HEK293 (cell line): Measurements from ENCODE around the gene PLEKHM1.

Source experiments
- CTCF ChIP-seq: fragments of 450-650 bp; formaldehyde crosslinking; IDR thresholded peaks from 2 replicates; pipeline ENCODE4 v1.5.1; 2016; ENCODE audit warnings: missing biosample characterization, missing genetic modification characterization
- KLF17 ChIP-seq: fragments of 450-650 bp; formaldehyde crosslinking; IDR thresholded peaks from 2 replicates; pipeline ENCODE4 v1.5.1; 2016; ENCODE audit warnings: missing biosample characterization, missing genetic modification characterization
- SP2 ChIP-seq: fragments of 450-650 bp; formaldehyde crosslinking; IDR thresholded peaks from 2 replicates; pipeline ENCODE4 v1.5.1; 2016; ENCODE audit warnings: missing biosample characterization, missing genetic modification characterization
- YY2 ChIP-seq: fragments of 450-650 bp; formaldehyde crosslinking; IDR thresholded peaks from 2 replicates; pipeline ENCODE4 v1.5.1; 2016; ENCODE audit warnings: missing biosample characterization, missing genetic modification characterization
- ZFHX2 ChIP-seq: fragments of 450-650 bp; formaldehyde crosslinking; conservative IDR thresholded peaks from 2 replicates; pipeline ENCODE4 v1.5.1; 2016; ENCODE audit warnings: missing biosample characterization, missing genetic modification characterization
- ZNF248 ChIP-seq: fragments of 450-650 bp; formaldehyde crosslinking; IDR thresholded peaks from 2 replicates; pipeline ENCODE4 v1.5.1; 2017; ENCODE audit warnings: missing biosample characterization, missing genetic modification characterization
- ZNF274 ChIP-seq, 2 experiments: fragments of 200-500 bp in 1 of 2; fragments of 450-650 bp in 1 of 2; sonication (Bioruptor generic) in 1 of 2; formaldehyde crosslinking in 1 of 2; IDR thresholded peaks; 2 replicates each; pipeline versions ENCODE4 v1.5.1 to v1.6.1; 2014 to 2016; ENCODE audit warnings: borderline replicate concordance in 1 of 2, inconsistent platforms in 1 of 2, low read length in 1 of 2, missing biosample characterization in 1 of 2, missing genetic modification characterization in 1 of 2
- ZNF571 ChIP-seq: fragments of 450-650 bp; formaldehyde crosslinking; IDR thresholded peaks from 2 replicates; pipeline ENCODE4 v1.5.0; 2017; ENCODE audit warnings: missing biosample characterization, missing genetic modification characterization
- ZNF654 ChIP-seq: fragments of 450-650 bp; formaldehyde crosslinking; IDR thresholded peaks from 2 replicates; pipeline ENCODE4 v1.5.1; 2016; ENCODE audit warnings: low read depth, missing biosample characterization, missing genetic modification characterization
- ZNF830 ChIP-seq: fragments of 450-650 bp; IDR thresholded peaks from 2 replicates; pipeline ENCODE4 v1.5.0; 2018; ENCODE audit warnings: missing biosample characterization, missing genetic modification characterization, low read depth, mild to moderate bottlenecking, moderate library complexity
- TF ChIP-seq, protein P1 (sequence below): fragments of 450-650 bp; formaldehyde crosslinking; IDR thresholded peaks from 2 replicates; pipeline ENCODE4 v1.5.1; 2016; ENCODE audit warnings: missing biosample characterization, missing genetic modification characterization
- TF ChIP-seq, protein P2 (sequence below): fragments of 450-650 bp; formaldehyde crosslinking; IDR thresholded peaks from 2 replicates; pipeline ENCODE4 v1.5.1; 2016; ENCODE audit warnings: missing biosample characterization, missing genetic modification characterization

GRCh38 chr17:45430738-45431530 is 59.6 kb downstream of the PLEKHM1 start:
- no peak for TF ChIP-seq KLF17 (tag by site-specific recombination)
- TF ChIP-seq ZNF274 (IDR thresholded peaks at IDR 0.05; ENCODE audit: low read length): no peak
- no peak for TF ChIP-seq ZNF274 (tag by site-specific recombination; IDR thresholded peaks at IDR 0.05; ENCODE audit: borderline replicate concordance)
- TF ChIP-seq CTCF (tag by site-specific recombination): no peak
- TF ChIP-seq ZNF248 (tag by site-specific recombination): no peak
- no peak for TF ChIP-seq ZFHX2 (tag by site-specific recombination)
- TF ChIP-seq ZNF830 (tag by site-specific recombination): no peak
- no peak for TF ChIP-seq YY2 (tag by site-specific recombination)
- TF ChIP-seq, protein P1, sequence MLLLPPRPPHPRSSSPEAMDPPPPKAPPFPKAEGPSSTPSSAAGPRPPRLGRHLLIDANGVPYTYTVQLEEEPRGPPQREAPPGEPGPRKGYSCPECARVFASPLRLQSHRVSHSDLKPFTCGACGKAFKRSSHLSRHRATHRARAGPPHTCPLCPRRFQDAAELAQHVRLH: no peak
- no peak for TF ChIP-seq SP2 (tag by site-specific recombination)
- TF ChIP-seq ZNF571 (tag by site-specific recombination): no peak
- no peak for TF ChIP-seq ZNF654 (tag by site-specific recombination)
- TF ChIP-seq, protein P2, sequence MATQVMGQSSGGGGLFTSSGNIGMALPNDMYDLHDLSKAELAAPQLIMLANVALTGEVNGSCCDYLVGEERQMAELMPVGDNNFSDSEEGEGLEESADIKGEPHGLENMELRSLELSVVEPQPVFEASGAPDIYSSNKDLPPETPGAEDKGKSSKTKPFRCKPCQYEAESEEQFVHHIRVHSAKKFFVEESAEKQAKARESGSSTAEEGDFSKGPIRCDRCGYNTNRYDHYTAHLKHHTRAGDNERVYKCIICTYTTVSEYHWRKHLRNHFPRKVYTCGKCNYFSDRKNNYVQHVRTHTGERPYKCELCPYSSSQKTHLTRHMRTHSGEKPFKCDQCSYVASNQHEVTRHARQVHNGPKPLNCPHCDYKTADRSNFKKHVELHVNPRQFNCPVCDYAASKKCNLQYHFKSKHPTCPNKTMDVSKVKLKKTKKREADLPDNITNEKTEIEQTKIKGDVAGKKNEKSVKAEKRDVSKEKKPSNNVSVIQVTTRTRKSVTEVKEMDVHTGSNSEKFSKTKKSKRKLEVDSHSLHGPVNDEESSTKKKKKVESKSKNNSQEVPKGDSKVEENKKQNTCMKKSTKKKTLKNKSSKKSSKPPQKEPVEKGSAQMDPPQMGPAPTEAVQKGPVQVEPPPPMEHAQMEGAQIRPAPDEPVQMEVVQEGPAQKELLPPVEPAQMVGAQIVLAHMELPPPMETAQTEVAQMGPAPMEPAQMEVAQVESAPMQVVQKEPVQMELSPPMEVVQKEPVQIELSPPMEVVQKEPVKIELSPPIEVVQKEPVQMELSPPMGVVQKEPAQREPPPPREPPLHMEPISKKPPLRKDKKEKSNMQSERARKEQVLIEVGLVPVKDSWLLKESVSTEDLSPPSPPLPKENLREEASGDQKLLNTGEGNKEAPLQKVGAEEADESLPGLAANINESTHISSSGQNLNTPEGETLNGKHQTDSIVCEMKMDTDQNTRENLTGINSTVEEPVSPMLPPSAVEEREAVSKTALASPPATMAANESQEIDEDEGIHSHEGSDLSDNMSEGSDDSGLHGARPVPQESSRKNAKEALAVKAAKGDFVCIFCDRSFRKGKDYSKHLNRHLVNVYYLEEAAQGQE (tag by site-specific recombination): no peak
